SK-N-SH treated with all-trans-retinoic acid at 6 μM for 48 hours (cell line): ENCODE measurements around the gene TTLL8.

ENCODE experiments used
- ATAC-seq: fragments of 200-7000 bp; cut with Tn5 transposase; 3 replicates; pipeline ENCODE4 v1.9.1; 2020; ENCODE audit warnings: mild to moderate bottlenecking, moderate library complexity
- ARNTL ChIP-seq: fragments of 450-650 bp; formaldehyde crosslinking; IDR thresholded peaks from 2 replicates; pipeline ENCODE4 v1.5.0; 2020; ENCODE audit warnings: low read depth, mild to moderate bottlenecking, moderate library complexity, borderline replicate concordance
- BACH2 ChIP-seq: fragments of 250-450 bp; sonication (Bioruptor Pico); IDR thresholded peaks from 2 replicates; pipeline ENCODE4 v1.9.0; 2021; ENCODE audit warnings: mild to moderate bottlenecking, borderline replicate concordance
- CSDC2 ChIP-seq: fragments of 250-450 bp; sonication (Bioruptor Pico); IDR thresholded peaks from 2 replicates; pipeline ENCODE4 v1.5.0; 2020; ENCODE audit warnings: mild to moderate bottlenecking, moderate library complexity
- ESRRG ChIP-seq: fragments of 250-450 bp; sonication (Bioruptor Pico); IDR thresholded peaks from 2 replicates; pipeline ENCODE4 v1.6.1; 2021; ENCODE audit warnings: mild to moderate bottlenecking
- GLIS3 ChIP-seq: fragments of 250-450 bp; sonication (Bioruptor Pico); IDR thresholded peaks from 2 replicates; pipeline ENCODE4 v1.5.0; 2020; ENCODE audit warnings: mild to moderate bottlenecking, moderate library complexity
- ISL1 ChIP-seq: fragments of 250-450 bp; sonication (Bioruptor Pico); IDR thresholded peaks from 2 replicates; pipeline ENCODE4 v2.1.2; 2022; ENCODE audit warnings: mild to moderate bottlenecking, moderate library complexity
- PPARA ChIP-seq: fragments of 250-450 bp; sonication (Bioruptor Pico); IDR thresholded peaks from 2 replicates; pipeline ENCODE4 v1.5.0; 2020; ENCODE audit warnings: mild to moderate bottlenecking, borderline replicate concordance
- RARB ChIP-seq: fragments of 250-450 bp; sonication (Bioruptor Pico); IDR thresholded peaks from 2 replicates; pipeline ENCODE4 v1.8.0; 2021; ENCODE audit warnings: mild to moderate bottlenecking, moderate library complexity
- SNAI2 ChIP-seq: fragments of 250-450 bp; sonication (Bioruptor Pico); IDR thresholded peaks from 2 replicates; pipeline ENCODE4 v1.5.0; 2020; ENCODE audit warnings: mild to moderate bottlenecking, moderate library complexity
- TOX ChIP-seq: fragments of 250-450 bp; sonication (Bioruptor Pico); IDR thresholded peaks from 2 replicates; pipeline ENCODE4 v1.8.0; 2021; ENCODE audit warnings: mild to moderate bottlenecking, moderate library complexity, borderline replicate concordance
- ZC3H10 ChIP-seq: fragments of 250-450 bp; sonication (Bioruptor Pico); IDR thresholded peaks from 2 replicates; pipeline ENCODE4 v1.5.1; 2021; ENCODE audit warnings: mild to moderate bottlenecking, moderate library complexity
- ZFP3 ChIP-seq: fragments of 250-450 bp; sonication (Bioruptor Pico); IDR thresholded peaks from 2 replicates; pipeline ENCODE4 v1.5.0; 2020; ENCODE audit warnings: mild to moderate bottlenecking, moderate library complexity
- ZNF565 ChIP-seq: fragments of 450-650 bp; formaldehyde crosslinking; conservative IDR thresholded peaks from 2 replicates; pipeline ENCODE4 v1.5.0; 2020; ENCODE audit warnings: low read depth, mild to moderate bottlenecking, moderate library complexity
- ZNF8 ChIP-seq: fragments of 450-650 bp; formaldehyde crosslinking; IDR thresholded peaks from 2 replicates; pipeline ENCODE4 v1.5.0; 2020; ENCODE audit warnings: mild to moderate bottlenecking, moderate library complexity
- TF ChIP-seq, protein P1 (sequence below): fragments of 250-450 bp; sonication (Bioruptor Pico); IDR thresholded peaks from 2 replicates; pipeline ENCODE4 v1.8.0; 2020; ENCODE audit warnings: mild to moderate bottlenecking, moderate library complexity, borderline replicate concordance
- TF ChIP-seq, protein P2 (sequence below): fragments of 250-450 bp; sonication (Bioruptor Pico); IDR thresholded peaks from 2 replicates; pipeline ENCODE4 v1.5.1; 2020; ENCODE audit warnings: low read depth, mild to moderate bottlenecking, moderate library complexity
- TF ChIP-seq, protein P3 (sequence below): fragments of 250-450 bp; sonication (Bioruptor Pico); IDR thresholded peaks from 2 replicates; pipeline ENCODE4 v1.8.0; 2021; ENCODE audit warnings: low read depth, mild to moderate bottlenecking, moderate library complexity, borderline replicate concordance
- TF ChIP-seq, protein P4 (sequence below): fragments of 250-450 bp; sonication (Bioruptor Pico); IDR thresholded peaks from 2 replicates; pipeline ENCODE4 v1.5.1; 2021; ENCODE audit warnings: mild to moderate bottlenecking, moderate library complexity
- TF ChIP-seq, protein P5 (sequence below): fragments of 250-450 bp; sonication (Bioruptor Pico); IDR thresholded peaks from 2 replicates; pipeline ENCODE4 v1.5.0; 2020; ENCODE audit warnings: mild to moderate bottlenecking, moderate library complexity

TTLL8 gene

DNA sequence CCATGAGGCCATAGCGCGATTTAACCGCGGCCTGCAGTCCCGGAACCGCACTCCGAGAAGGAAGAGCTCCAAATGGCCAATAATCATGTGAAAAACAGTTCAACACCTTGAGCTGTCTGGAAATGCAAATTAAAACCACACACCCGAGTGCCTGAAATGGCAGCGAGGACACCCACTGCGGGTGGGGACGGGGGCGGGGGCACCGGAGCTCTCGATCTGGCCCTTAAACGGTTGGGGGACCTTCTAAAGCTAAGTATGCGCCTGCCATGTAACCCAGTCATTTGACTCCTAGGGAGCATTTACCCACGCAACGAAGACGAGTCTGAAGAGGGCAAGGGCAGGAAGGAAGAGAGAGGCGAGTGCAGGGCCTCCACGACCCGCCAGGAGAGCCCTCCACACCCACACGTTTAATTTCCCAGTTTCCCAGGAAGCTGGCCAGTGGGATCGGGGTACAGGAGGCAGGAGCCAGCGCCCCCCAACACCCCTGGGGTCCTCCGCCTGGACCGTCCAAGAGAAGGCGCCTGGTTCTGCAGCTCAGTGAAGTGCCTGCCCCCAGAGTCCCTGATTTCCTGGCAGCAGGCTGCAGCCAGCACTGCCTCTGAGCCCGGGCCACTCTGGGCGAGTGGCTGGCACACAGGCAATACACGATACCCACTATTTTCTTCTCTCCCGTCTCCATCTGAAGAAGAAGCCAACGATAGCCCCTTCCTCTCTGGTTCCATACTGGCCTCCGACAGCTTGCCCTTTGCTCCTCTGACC is 1.7 kb downstream of the TTLL8 start (continued):
- TF ChIP-seq GLIS3 (CRISPR knock-in tag): no peak
- TF ChIP-seq ZNF8 (CRISPR knock-in tag): no peak
- TF ChIP-seq, protein P1, sequence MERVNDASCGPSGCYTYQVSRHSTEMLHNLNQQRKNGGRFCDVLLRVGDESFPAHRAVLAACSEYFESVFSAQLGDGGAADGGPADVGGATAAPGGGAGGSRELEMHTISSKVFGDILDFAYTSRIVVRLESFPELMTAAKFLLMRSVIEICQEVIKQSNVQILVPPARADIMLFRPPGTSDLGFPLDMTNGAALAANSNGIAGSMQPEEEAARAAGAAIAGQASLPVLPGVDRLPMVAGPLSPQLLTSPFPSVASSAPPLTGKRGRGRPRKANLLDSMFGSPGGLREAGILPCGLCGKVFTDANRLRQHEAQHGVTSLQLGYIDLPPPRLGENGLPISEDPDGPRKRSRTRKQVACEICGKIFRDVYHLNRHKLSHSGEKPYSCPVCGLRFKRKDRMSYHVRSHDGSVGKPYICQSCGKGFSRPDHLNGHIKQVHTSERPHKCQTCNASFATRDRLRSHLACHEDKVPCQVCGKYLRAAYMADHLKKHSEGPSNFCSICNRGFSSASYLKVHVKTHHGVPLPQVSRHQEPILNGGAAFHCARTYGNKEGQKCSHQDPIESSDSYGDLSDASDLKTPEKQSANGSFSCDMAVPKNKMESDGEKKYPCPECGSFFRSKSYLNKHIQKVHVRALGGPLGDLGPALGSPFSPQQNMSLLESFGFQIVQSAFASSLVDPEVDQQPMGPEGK: no peak
- no peak for TF ChIP-seq RARB
- TF ChIP-seq, protein P2, sequence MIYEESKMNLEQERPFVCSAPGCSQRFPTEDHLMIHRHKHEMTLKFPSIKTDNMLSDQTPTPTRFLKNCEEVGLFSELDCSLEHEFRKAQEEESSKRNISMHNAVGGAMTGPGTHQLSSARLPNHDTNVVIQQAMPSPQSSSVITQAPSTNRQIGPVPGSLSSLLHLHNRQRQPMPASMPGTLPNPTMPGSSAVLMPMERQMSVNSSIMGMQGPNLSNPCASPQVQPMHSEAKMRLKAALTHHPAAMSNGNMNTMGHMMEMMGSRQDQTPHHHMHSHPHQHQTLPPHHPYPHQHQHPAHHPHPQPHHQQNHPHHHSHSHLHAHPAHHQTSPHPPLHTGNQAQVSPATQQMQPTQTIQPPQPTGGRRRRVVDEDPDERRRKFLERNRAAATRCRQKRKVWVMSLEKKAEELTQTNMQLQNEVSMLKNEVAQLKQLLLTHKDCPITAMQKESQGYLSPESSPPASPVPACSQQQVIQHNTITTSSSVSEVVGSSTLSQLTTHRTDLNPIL (CRISPR knock-in tag): no peak
- no peak for TF ChIP-seq SNAI2 (CRISPR knock-in tag)
- TF ChIP-seq ZNF565 (CRISPR knock-in tag): no peak
- TF ChIP-seq ESRRG (CRISPR knock-in tag): no peak

DNA sequence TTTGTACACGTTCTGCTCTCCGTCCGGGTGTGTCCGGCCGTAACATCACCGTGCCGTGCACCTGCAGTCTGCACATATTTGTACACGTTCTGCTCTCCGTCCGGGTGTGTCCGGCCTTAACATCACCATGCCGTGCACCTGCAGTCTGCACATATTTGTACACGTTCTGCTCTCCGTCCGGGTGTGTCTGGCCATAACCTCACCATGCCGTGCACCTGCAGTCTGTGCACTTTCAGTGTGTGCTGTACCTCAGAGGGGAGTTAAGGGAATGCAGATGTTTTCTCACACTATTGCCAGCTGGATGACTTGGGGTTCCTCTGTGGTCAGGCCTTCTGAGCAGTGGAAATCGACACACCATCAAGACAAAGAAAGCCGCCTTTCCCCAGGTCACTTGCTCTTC is 4.2 kb downstream of the TTLL8 start:
- TF ChIP-seq CSDC2 (CRISPR knock-in tag): no peak
- no peak for TF ChIP-seq ISL1
- TF ChIP-seq, protein P3, sequence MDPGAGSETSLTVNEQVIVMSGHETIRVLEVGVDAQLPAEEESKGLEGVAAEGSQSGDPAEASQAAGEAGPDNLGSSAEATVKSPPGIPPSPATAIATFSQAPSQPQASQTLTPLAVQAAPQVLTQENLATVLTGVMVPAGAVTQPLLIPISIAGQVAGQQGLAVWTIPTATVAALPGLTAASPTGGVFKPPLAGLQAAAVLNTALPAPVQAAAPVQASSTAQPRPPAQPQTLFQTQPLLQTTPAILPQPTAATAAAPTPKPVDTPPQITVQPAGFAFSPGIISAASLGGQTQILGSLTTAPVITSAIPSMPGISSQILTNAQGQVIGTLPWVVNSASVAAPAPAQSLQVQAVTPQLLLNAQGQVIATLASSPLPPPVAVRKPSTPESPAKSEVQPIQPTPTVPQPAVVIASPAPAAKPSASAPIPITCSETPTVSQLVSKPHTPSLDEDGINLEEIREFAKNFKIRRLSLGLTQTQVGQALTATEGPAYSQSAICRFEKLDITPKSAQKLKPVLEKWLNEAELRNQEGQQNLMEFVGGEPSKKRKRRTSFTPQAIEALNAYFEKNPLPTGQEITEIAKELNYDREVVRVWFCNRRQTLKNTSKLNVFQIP (CRISPR knock-in tag): no peak
- TF ChIP-seq GLIS3 (CRISPR knock-in tag): no peak
- TF ChIP-seq RARB: no peak
- no peak for TF ChIP-seq ARNTL (CRISPR knock-in tag)
- TF ChIP-seq ZNF565 (CRISPR knock-in tag): no peak
- no peak for TF ChIP-seq SNAI2 (CRISPR knock-in tag)
- TF ChIP-seq, protein P4, sequence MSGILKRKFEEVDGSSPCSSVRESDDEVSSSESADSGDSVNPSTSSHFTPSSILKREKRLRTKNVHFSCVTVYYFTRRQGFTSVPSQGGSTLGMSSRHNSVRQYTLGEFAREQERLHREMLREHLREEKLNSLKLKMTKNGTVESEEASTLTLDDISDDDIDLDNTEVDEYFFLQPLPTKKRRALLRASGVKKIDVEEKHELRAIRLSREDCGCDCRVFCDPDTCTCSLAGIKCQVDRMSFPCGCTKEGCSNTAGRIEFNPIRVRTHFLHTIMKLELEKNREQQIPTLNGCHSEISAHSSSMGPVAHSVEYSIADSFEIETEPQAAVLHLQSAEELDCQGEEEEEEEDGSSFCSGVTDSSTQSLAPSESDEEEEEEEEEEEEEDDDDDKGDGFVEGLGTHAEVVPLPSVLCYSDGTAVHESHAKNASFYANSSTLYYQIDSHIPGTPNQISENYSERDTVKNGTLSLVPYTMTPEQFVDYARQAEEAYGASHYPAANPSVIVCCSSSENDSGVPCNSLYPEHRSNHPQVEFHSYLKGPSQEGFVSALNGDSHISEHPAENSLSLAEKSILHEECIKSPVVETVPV (CRISPR knock-in tag): no peak
- TF ChIP-seq, protein P5, sequence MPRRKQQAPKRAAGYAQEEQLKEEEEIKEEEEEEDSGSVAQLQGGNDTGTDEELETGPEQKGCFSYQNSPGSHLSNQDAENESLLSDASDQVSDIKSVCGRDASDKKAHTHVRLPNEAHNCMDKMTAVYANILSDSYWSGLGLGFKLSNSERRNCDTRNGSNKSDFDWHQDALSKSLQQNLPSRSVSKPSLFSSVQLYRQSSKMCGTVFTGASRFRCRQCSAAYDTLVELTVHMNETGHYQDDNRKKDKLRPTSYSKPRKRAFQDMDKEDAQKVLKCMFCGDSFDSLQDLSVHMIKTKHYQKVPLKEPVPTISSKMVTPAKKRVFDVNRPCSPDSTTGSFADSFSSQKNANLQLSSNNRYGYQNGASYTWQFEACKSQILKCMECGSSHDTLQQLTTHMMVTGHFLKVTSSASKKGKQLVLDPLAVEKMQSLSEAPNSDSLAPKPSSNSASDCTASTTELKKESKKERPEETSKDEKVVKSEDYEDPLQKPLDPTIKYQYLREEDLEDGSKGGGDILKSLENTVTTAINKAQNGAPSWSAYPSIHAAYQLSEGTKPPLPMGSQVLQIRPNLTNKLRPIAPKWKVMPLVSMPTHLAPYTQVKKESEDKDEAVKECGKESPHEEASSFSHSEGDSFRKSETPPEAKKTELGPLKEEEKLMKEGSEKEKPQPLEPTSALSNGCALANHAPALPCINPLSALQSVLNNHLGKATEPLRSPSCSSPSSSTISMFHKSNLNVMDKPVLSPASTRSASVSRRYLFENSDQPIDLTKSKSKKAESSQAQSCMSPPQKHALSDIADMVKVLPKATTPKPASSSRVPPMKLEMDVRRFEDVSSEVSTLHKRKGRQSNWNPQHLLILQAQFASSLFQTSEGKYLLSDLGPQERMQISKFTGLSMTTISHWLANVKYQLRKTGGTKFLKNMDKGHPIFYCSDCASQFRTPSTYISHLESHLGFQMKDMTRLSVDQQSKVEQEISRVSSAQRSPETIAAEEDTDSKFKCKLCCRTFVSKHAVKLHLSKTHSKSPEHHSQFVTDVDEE (CRISPR knock-in tag): no peak
- TF ChIP-seq ZFP3: no peak
- TF ChIP-seq PPARA (CRISPR knock-in tag): no peak
- TF ChIP-seq TOX (CRISPR knock-in tag): no peak
- no peak for TF ChIP-seq ESRRG (CRISPR knock-in tag)
- TF ChIP-seq, protein P2 (CRISPR knock-in tag): no peak
- no peak for TF ChIP-seq BACH2
- TF ChIP-seq ZC3H10 (CRISPR knock-in tag): no peak
- TF ChIP-seq, protein P1: no peak
- TF ChIP-seq, all 23 proteins: peak for 0
- ATAC-seq: no peak
